ENCODE data around the gene FAM32A. TPM values are rescaled to one million over a fixed set of nuclear protein-coding genes. Genes with fewer than 3 reads are reported as not detected.

FAM32A gene
- total RNA-seq, 1 donor from 2014 or later = 84.4 TPM

GRCh38 chr19:16203256-16204004, 18.2 kb downstream of the FAM32A start:
- no peaks in the 10 kb centered on the region for H3K36me3 Mint-ChIP-seq (ENCODE audit: low read depth)
- no peak for DNase-seq (ENCODE audit: low read depth, low spot score)
- H3K4me1 Mint-ChIP-seq = peaks cover 8% of the 10 kb centered on the region
- H3K9me3 Mint-ChIP-seq = no peaks in the 10 kb centered on the region
- no peaks in the 10 kb centered on the region for H3K27me3 Mint-ChIP-seq (ENCODE audit: low read depth)
- H3K27ac Mint-ChIP-seq (ENCODE audit: unreplicated experiment) = no peak overlapping the region
- no peak for TF ChIP-seq CTCF (conservative IDR thresholded peaks at IDR 0.05)
- peak overlapping the region; percentile 34 for H3K4me3 Mint-ChIP-seq

- H3K9me3 Mint-ChIP-seq = no peaks in the 10 kb centered on the region
These were observed 18.7 kb downstream of the FAM32A start for GRCh38 chr19:16204005-16204294.

DNA sequence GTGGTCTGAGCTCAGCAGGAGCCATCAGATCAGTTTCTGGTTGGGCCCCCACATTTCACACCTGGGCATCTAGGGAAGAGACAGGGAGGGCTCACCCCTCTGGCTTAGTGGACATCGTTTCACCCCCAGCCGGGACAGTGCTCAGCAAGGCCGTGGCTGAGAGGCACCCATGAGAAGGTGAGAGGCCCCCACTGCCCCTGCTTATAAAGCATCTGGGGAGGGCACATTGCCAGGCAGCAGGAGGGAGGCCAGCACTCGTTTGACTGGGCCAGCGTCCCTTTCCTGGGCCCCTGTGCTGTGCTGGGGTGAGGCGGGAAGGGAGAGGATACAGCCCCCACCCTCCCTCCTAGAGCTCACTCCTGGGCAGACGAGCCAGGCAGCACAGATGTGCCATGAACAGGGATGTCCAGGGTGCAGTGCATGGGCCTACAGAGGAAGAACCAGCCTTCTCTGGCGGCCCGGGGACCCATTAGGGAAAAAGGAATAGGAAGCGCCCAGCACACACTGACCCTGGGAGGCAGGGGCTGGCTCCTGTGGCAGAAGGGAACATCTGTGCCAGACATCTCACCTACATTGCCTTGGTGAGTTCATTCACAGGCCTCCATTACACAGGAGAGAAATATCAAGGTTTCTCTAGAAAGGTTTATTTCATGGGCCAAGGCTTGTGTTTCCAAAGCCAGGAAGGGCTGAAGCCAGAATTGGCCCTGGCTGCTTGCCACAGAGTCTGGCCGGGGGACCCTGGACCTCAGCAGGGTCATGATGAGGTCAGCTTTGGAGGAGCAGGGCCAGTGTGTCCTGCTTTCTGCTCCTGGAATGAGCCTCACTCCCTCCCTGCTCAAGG, 20.2 kb downstream of the FAM32A start:
- no peak for TF ChIP-seq CTCF (conservative IDR thresholded peaks at IDR 0.05)
- Mint-ChIP-seq H3K9me3 (no peaks in the 10 kb centered on the region), H3K4me1 (no peaks in the 10 kb centered on the region), H3K36me3 (ENCODE audit: low read depth) (peaks cover 3% of the 10 kb centered on the region), H3K27me3 (ENCODE audit: low read depth) (no peaks in the 10 kb centered on the region), H3K27ac (ENCODE audit: unreplicated experiment) (no peak overlapping the region), H3K4me3 (no peak overlapping the region)
- DNase-seq (ENCODE audit: low read depth, low spot score) = no peak

More at GRCh38 chr19:16204005-16204294, 18.7 kb downstream of the FAM32A start:
- no peak overlapping the region for H3K4me3 Mint-ChIP-seq
- no peaks in the 10 kb centered on the region for H3K36me3 Mint-ChIP-seq (ENCODE audit: low read depth)
- peaks cover 3% of the 10 kb centered on the region for H3K4me1 Mint-ChIP-seq
- H3K27me3 Mint-ChIP-seq (ENCODE audit: low read depth) = no peaks in the 10 kb centered on the region
- DNase-seq (ENCODE audit: low read depth, low spot score) = no peak
- TF ChIP-seq CTCF (conservative IDR thresholded peaks at IDR 0.05) = no peak
- no peak overlapping the region for H3K27ac Mint-ChIP-seq (ENCODE audit: unreplicated experiment)

GRCh38 chr19:16206046-16206605, 20.9 kb downstream of the FAM32A start:
- Mint-ChIP-seq H3K9me3 (no peaks in the 10 kb centered on the region), H3K27ac (ENCODE audit: unreplicated experiment) (no peak overlapping the region), H3K36me3 (ENCODE audit: low read depth) (peaks cover 7% of the 10 kb centered on the region), H3K4me3 (no peak overlapping the region), H3K27me3 (ENCODE audit: low read depth) (no peaks in the 10 kb centered on the region), H3K4me1 (no peaks in the 10 kb centered on the region)
- no peak for TF ChIP-seq CTCF (conservative IDR thresholded peaks at IDR 0.05)
- no peak for DNase-seq (ENCODE audit: low read depth, low spot score)

GRCh38 chr19:16206637-16207036, 21.4 kb downstream of the FAM32A start:
- H3K27me3 Mint-ChIP-seq (ENCODE audit: low read depth) = no peaks in the 10 kb centered on the region
- H3K4me1 Mint-ChIP-seq = no peaks in the 10 kb centered on the region
- H3K9me3 Mint-ChIP-seq = no peaks in the 10 kb centered on the region
- peak overlapping the region; percentile 24 for H3K4me3 Mint-ChIP-seq
- H3K36me3 Mint-ChIP-seq (ENCODE audit: low read depth) = peaks cover 12% of the 10 kb centered on the region
- H3K27ac Mint-ChIP-seq (ENCODE audit: unreplicated experiment) = peak overlapping the region; percentile 69
- no peak for DNase-seq (ENCODE audit: low read depth, low spot score)
- TF ChIP-seq CTCF (conservative IDR thresholded peaks at IDR 0.05) = no peak

All from neural crest cell (in vitro differentiated cells).